ENCODE results near the gene PKMYT1. TPM values are rescaled to one million over a fixed set of nuclear protein-coding genes. Genes with fewer than 3 reads are reported as not detected.

The PKMYT1 gene
- total and polyA plus RNA-seq, 9 of the 15 experiments (the other 6 are each of a cell fraction or from before 2014, with no cell fraction given), result 8.7 to 201 (median 37.8) TPM

DNA sequence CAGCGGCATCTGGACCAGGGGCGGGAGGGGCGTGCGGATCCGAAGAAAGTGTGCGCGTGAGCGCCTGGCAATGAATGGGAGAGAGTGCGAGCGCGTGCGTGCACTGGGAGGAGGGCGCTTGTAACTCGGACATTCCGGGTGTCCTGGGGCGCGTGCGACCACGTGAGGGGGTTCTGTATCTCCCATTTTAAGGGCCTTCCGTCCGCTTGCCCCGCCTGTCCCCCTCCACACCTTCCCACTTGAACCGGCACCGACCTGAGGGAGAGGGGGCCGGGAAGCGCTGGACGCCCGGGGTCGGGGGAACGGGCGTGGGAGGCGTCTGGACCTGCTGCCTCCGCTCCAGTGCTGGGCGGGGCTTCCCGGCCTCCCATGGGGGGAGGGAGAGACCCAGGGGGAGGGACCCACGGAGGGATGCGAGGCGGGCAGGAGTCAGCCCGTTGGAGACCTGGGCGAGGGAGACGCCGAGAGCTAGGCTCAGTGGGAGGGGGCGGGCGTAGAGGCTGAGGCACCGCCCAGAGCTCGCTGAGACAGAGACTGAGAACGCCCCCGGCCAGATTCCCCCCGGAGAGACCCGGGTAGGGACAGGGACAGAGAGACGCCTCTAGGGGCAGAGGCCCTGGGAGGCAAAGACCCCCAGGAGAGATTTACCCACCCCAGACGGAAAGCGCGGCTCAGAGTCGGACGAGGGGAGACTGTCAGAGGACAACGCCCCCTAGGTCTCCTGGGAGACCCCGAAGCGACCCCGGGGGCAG is 16.3 kb downstream of the PKMYT1 start, which contains the start of gene KREMEN2 (continued):
- TF ChIP-seq, protein P1, sequence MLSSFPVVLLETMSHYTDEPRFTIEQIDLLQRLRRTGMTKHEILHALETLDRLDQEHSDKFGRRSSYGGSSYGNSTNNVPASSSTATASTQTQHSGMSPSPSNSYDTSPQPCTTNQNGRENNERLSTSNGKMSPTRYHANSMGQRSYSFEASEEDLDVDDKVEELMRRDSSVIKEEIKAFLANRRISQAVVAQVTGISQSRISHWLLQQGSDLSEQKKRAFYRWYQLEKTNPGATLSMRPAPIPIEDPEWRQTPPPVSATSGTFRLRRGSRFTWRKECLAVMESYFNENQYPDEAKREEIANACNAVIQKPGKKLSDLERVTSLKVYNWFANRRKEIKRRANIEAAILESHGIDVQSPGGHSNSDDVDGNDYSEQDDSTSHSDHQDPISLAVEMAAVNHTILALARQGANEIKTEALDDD (IDR thresholded peaks at IDR 0.05), result no peak
- TF ChIP-seq, protein P2, sequence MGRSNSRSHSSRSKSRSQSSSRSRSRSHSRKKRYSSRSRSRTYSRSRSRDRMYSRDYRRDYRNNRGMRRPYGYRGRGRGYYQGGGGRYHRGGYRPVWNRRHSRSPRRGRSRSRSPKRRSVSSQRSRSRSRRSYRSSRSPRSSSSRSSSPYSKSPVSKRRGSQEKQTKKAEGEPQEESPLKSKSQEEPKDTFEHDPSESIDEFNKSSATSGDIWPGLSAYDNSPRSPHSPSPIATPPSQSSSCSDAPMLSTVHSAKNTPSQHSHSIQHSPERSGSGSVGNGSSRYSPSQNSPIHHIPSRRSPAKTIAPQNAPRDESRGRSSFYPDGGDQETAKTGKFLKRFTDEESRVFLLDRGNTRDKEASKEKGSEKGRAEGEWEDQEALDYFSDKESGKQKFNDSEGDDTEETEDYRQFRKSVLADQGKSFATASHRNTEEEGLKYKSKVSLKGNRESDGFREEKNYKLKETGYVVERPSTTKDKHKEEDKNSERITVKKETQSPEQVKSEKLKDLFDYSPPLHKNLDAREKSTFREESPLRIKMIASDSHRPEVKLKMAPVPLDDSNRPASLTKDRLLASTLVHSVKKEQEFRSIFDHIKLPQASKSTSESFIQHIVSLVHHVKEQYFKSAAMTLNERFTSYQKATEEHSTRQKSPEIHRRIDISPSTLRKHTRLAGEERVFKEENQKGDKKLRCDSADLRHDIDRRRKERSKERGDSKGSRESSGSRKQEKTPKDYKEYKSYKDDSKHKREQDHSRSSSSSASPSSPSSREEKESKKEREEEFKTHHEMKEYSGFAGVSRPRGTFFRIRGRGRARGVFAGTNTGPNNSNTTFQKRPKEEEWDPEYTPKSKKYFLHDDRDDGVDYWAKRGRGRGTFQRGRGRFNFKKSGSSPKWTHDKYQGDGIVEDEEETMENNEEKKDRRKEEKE (IDR thresholded peaks at IDR 0.05; ENCODE audit: borderline replicate concordance in 1 of 2, control insufficient read depth in 1 of 2, low read depth in 2 of 2, low read length in 1 of 2), result no peak
- peak; percentile 62; the same call in 1 of the 2 replicates for TF ChIP-seq RAD51 (IDR thresholded peaks at IDR 0.05; ENCODE audit: borderline replicate concordance, low read depth)
- TF ChIP-seq TEAD2 (tag; IDR thresholded peaks at IDR 0.05), result no peak
- TF ChIP-seq, protein P3, sequence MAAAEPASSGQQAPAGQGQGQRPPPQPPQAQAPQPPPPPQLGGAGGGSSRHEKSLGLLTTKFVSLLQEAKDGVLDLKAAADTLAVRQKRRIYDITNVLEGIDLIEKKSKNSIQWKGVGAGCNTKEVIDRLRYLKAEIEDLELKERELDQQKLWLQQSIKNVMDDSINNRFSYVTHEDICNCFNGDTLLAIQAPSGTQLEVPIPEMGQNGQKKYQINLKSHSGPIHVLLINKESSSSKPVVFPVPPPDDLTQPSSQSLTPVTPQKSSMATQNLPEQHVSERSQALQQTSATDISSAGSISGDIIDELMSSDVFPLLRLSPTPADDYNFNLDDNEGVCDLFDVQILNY (CRISPR knock-in tag; IDR thresholded peaks at IDR 0.05), result 0 out of 2 replicates have a peak, but pooled peaks have one; percentile 36
- peak; percentile 83 for TF ChIP-seq POLR2A (conservative IDR thresholded peaks at IDR 0.05)
- TF ChIP-seq, protein P4, sequence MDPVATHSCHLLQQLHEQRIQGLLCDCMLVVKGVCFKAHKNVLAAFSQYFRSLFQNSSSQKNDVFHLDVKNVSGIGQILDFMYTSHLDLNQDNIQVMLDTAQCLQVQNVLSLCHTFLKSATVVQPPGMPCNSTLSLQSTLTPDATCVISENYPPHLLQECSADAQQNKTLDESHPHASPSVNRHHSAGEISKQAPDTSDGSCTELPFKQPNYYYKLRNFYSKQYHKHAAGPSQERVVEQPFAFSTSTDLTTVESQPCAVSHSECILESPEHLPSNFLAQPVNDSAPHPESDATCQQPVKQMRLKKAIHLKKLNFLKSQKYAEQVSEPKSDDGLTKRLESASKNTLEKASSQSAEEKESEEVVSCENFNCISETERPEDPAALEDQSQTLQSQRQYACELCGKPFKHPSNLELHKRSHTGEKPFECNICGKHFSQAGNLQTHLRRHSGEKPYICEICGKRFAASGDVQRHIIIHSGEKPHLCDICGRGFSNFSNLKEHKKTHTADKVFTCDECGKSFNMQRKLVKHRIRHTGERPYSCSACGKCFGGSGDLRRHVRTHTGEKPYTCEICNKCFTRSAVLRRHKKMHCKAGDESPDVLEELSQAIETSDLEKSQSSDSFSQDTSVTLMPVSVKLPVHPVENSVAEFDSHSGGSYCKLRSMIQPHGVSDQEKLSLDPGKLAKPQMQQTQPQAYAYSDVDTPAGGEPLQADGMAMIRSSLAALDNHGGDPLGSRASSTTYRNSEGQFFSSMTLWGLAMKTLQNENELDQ (CRISPR knock-in tag; IDR thresholded peaks at IDR 0.05; ENCODE audit: borderline replicate concordance), result no peak
- no peak for TF ChIP-seq FOXJ3 (CRISPR knock-in tag; IDR thresholded peaks at IDR 0.05)
- TF ChIP-seq, protein P5, sequence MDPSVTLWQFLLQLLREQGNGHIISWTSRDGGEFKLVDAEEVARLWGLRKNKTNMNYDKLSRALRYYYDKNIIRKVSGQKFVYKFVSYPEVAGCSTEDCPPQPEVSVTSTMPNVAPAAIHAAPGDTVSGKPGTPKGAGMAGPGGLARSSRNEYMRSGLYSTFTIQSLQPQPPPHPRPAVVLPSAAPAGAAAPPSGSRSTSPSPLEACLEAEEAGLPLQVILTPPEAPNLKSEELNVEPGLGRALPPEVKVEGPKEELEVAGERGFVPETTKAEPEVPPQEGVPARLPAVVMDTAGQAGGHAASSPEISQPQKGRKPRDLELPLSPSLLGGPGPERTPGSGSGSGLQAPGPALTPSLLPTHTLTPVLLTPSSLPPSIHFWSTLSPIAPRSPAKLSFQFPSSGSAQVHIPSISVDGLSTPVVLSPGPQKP (CRISPR knock-in tag; IDR thresholded peaks at IDR 0.05), result no peak
- no peak for TF ChIP-seq ZSCAN32 (CRISPR knock-in tag; IDR thresholded peaks at IDR 0.05)
- no peak for TF ChIP-seq FOXP1 (CRISPR knock-in tag; IDR thresholded peaks at IDR 0.05)
- no peak for TF ChIP-seq KLF1 (tag; IDR thresholded peaks at IDR 0.05)
- TF ChIP-seq ELF2 (CRISPR knock-in tag; IDR thresholded peaks at IDR 0.05), result no peak
- no peak for TF ChIP-seq ZNF121 (CRISPR knock-in tag; conservative IDR thresholded peaks at IDR 0.05)
- TF ChIP-seq ATF7 (IDR thresholded peaks at IDR 0.05), result 0 out of 2 replicates have a peak, but pooled peaks have one; percentile 10
- no peak for TF ChIP-seq TBL1XR1 (IDR thresholded peaks at IDR 0.05; ENCODE audit: low read length in 2 of 2)
